ENCODE results near the gene TMOD3.
A peak's percentile ranks its signal among the peaks of the same experiment; 100 is the strongest.
"Not testable (repeated sequence)": the region's sequence is repeated elsewhere in the genome, so short reads cannot be mapped to it uniquely, and the experiment has no call there.

TMOD3 gene

GRCh38 chr15:51829376-51830275, at the start of gene TMOD3:
TSS of gene TMOD3 (plus strand) at chr15:51829653. CDS start at chr15:51862885, 33,232 bp downstream.
- no peaks in the 10 kb centered on the region for H3K27me3 Mint-ChIP-seq
- peak within 1 kb of the TSS; percentile 90 for H3K4me3 Mint-ChIP-seq
- no peaks in the 10 kb centered on the region for H3K9me3 Mint-ChIP-seq
- H3K27ac Mint-ChIP-seq: peak within 1 kb of the TSS; percentile 85
- no peaks in the 10 kb centered on the region for H3K36me3 Mint-ChIP-seq (ENCODE audit: low read depth)
- H3K4me1 Mint-ChIP-seq (ENCODE audit: low read depth): peaks cover 40% of the 10 kb centered on the region

GRCh38 chr15:51780636-51781035, 48.8 kb upstream of the TMOD3 start:
- H3K27ac Mint-ChIP-seq: no peak overlapping the region
- no peaks in the 10 kb centered on the region for H3K4me1 Mint-ChIP-seq (ENCODE audit: low read depth)
- no peak overlapping the region for H3K4me3 Mint-ChIP-seq
- no peaks in the 10 kb centered on the region for H3K9me3 Mint-ChIP-seq
- peaks cover 34% of the 10 kb centered on the region for H3K36me3 Mint-ChIP-seq (ENCODE audit: low read depth)
- no peaks in the 10 kb centered on the region for H3K27me3 Mint-ChIP-seq

GRCh38 chr15:51781506-51781905, 47.9 kb upstream of the TMOD3 start:
- Mint-ChIP-seq H3K36me3 (ENCODE audit: low read depth) (peaks cover 33% of the 10 kb centered on the region), H3K9me3 (no peaks in the 10 kb centered on the region), H3K4me3 (no peak overlapping the region), H3K27me3 (no peaks in the 10 kb centered on the region), H3K4me1 (ENCODE audit: low read depth) (no peaks in the 10 kb centered on the region), H3K27ac (no peak overlapping the region)

- Mint-ChIP-seq H3K36me3 (ENCODE audit: low read depth) (peaks cover 35% of the 10 kb centered on the region), H3K9me3 (no peaks in the 10 kb centered on the region), H3K4me3 (no peak overlapping the region), H3K27me3 (no peaks in the 10 kb centered on the region), H3K27ac (no peak overlapping the region), H3K4me1 (ENCODE audit: low read depth) (no peaks in the 10 kb centered on the region)
These were observed 47.0 kb upstream of the TMOD3 start for GRCh38 chr15:51782357-51782896.

GRCh38 chr15:51783967-51784366, 45.5 kb upstream of the TMOD3 start:
- Mint-ChIP-seq H3K27ac (no peak overlapping the region), H3K9me3 (no peaks in the 10 kb centered on the region), H3K4me3 (no peak overlapping the region), H3K36me3 (ENCODE audit: low read depth) (peaks cover 35% of the 10 kb centered on the region), H3K4me1 (ENCODE audit: low read depth) (no peaks in the 10 kb centered on the region), H3K27me3 (no peaks in the 10 kb centered on the region)

GRCh38 chr15:51787130-51787529, 42.3 kb upstream of the TMOD3 start:
- H3K36me3 Mint-ChIP-seq (ENCODE audit: low read depth): peaks cover 17% of the 10 kb centered on the region
- not testable (repeated sequence) for H3K27ac Mint-ChIP-seq; H3K4me3 Mint-ChIP-seq; H3K4me1 Mint-ChIP-seq (ENCODE audit: low read depth); H3K9me3 Mint-ChIP-seq; H3K27me3 Mint-ChIP-seq

- H3K4me1 Mint-ChIP-seq (ENCODE audit: low read depth); H3K9me3 Mint-ChIP-seq; H3K27ac Mint-ChIP-seq; H3K36me3 Mint-ChIP-seq (ENCODE audit: low read depth); H3K27me3 Mint-ChIP-seq; H3K4me3 Mint-ChIP-seq: not testable (repeated sequence)
These were observed 37.0 kb upstream of the TMOD3 start for GRCh38 chr15:51792474-51792873.

GRCh38 chr15:51793521-51794305, 35.7 kb upstream of the TMOD3 start:
- no peaks in the 10 kb centered on the region for H3K36me3 Mint-ChIP-seq (ENCODE audit: low read depth)
- H3K4me1 Mint-ChIP-seq (ENCODE audit: low read depth): no peaks in the 10 kb centered on the region
- H3K4me3 Mint-ChIP-seq: no peak overlapping the region
- H3K9me3 Mint-ChIP-seq: no peaks in the 10 kb centered on the region
- no peak overlapping the region for H3K27ac Mint-ChIP-seq
- H3K27me3 Mint-ChIP-seq: no peaks in the 10 kb centered on the region

GRCh38 chr15:51796847-51797401, 32.5 kb upstream of the TMOD3 start:
- no peaks in the 10 kb centered on the region for H3K27me3 Mint-ChIP-seq
- no peak overlapping the region for H3K4me3 Mint-ChIP-seq

GRCh38 chr15:51798281-51798680, 31.2 kb upstream of the TMOD3 start:
- Mint-ChIP-seq H3K27me3 (no peaks in the 10 kb centered on the region), H3K9me3 (no peaks in the 10 kb centered on the region), H3K4me1 (ENCODE audit: low read depth) (no peaks in the 10 kb centered on the region), H3K4me3 (no peak overlapping the region), H3K36me3 (ENCODE audit: low read depth) (peaks cover 3% of the 10 kb centered on the region), H3K27ac (no peak overlapping the region)

More at GRCh38 chr15:51796847-51797401, 32.5 kb upstream of the TMOD3 start:
- H3K9me3 Mint-ChIP-seq: no peaks in the 10 kb centered on the region
- H3K36me3 Mint-ChIP-seq (ENCODE audit: low read depth): peaks cover 3% of the 10 kb centered on the region
- no peaks in the 10 kb centered on the region for H3K4me1 Mint-ChIP-seq (ENCODE audit: low read depth)
- H3K27ac Mint-ChIP-seq: no peak overlapping the region

GRCh38 chr15:51799282-51800252, 29.9 kb upstream of the TMOD3 start:
- H3K36me3 Mint-ChIP-seq (ENCODE audit: low read depth): peaks cover 3% of the 10 kb centered on the region
- no peak overlapping the region for H3K4me3 Mint-ChIP-seq
- no peaks in the 10 kb centered on the region for H3K9me3 Mint-ChIP-seq
- no peak overlapping the region for H3K27ac Mint-ChIP-seq
- no peaks in the 10 kb centered on the region for H3K27me3 Mint-ChIP-seq
- no peaks in the 10 kb centered on the region for H3K4me1 Mint-ChIP-seq (ENCODE audit: low read depth)

- Mint-ChIP-seq H3K27me3 (no peaks in the 10 kb centered on the region), H3K36me3 (ENCODE audit: low read depth) (peaks cover 7% of the 10 kb centered on the region), H3K4me3 (no peak overlapping the region), H3K4me1 (ENCODE audit: low read depth) (no peaks in the 10 kb centered on the region), H3K27ac (no peak overlapping the region), H3K9me3 (no peaks in the 10 kb centered on the region)
These were observed 28.0 kb upstream of the TMOD3 start for GRCh38 chr15:51801391-51801835.

GRCh38 chr15:51802593-51802992, 26.9 kb upstream of the TMOD3 start:
- Mint-ChIP-seq H3K4me1 (ENCODE audit: low read depth) (no peaks in the 10 kb centered on the region), H3K9me3 (no peaks in the 10 kb centered on the region), H3K27ac (no peak overlapping the region), H3K27me3 (no peaks in the 10 kb centered on the region), H3K4me3 (no peak overlapping the region), H3K36me3 (ENCODE audit: low read depth) (peaks cover 12% of the 10 kb centered on the region)

- peaks cover 17% of the 10 kb centered on the region for H3K36me3 Mint-ChIP-seq (ENCODE audit: low read depth)
- no peak overlapping the region for H3K4me3 Mint-ChIP-seq
- H3K27me3 Mint-ChIP-seq: no peaks in the 10 kb centered on the region
These were observed 25.5 kb upstream of the TMOD3 start for GRCh38 chr15:51803965-51804364.

More at GRCh38 chr15:51803965-51804364, 25.5 kb upstream of the TMOD3 start:
- Mint-ChIP-seq H3K4me1 (ENCODE audit: low read depth) (no peaks in the 10 kb centered on the region), H3K27ac (no peak overlapping the region), H3K9me3 (no peaks in the 10 kb centered on the region)

Data from stimulated activated naive CD8-positive, alpha-beta T cell treated with anti-CD3 and anti-CD28 coated beads, Interleukin-15, Interleukin-2, amounts not matched to agents 100 ng/mL and 50 ng/mL, for 24 hours (primary cell).